Inferior parietal cortex (tissue), 1 donor: ENCODE results near the gene FBLN1.
"Not testable (repeated sequence)": the region's sequence is repeated elsewhere in the genome, so short reads cannot be mapped to it uniquely, and the experiment has no call there.

ENCODE experiments used
- DNase-seq: peaks from one replicate; pipeline ENCODE4 v3.0.0-alpha.2; 2016; ENCODE audit errors: extremely low spot score

Gene FBLN1

DNA sequence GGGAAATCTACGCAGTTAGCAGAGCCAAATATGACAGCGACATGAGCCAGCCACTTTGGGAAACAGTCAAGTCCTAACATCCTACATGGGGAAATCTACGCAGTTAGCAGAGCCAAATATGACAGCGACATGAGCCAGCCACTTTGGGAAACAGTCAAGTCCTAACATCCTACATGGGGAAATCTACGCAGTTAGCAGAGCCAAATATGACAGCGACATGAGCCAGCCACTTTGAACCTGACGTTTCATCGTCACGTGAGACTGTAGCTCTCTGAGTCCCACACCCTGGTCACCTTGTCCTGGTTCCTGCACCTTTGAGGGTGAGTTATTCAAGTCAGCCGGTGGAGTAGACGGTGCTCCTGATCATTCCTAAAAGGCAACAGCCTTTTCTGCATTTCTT, 105.4 kb downstream of the FBLN1 start:
- not testable (repeated sequence) for DNase-seq

DNA sequence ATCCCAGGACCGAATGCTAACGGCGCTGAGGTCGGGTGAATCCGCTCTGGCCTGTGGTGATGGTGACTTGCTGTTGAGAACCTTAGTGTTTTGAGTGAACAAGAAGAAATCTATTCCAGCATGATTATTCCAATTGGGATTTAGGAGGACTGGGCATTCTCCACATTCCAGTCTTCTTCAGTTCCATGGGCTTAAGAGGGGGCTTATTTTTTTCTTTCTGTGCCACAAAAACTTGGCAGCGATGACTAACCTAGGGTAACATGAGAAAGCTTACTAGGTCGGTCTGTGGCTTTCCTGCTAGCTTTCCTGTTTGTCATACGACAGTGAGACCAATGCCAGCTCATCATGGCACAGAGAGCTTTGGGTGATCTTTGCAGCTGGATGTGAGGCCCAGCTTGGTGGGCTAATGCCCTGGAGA, 106.1 kb downstream of the FBLN1 start:
- DNase-seq: no peak

DNA sequence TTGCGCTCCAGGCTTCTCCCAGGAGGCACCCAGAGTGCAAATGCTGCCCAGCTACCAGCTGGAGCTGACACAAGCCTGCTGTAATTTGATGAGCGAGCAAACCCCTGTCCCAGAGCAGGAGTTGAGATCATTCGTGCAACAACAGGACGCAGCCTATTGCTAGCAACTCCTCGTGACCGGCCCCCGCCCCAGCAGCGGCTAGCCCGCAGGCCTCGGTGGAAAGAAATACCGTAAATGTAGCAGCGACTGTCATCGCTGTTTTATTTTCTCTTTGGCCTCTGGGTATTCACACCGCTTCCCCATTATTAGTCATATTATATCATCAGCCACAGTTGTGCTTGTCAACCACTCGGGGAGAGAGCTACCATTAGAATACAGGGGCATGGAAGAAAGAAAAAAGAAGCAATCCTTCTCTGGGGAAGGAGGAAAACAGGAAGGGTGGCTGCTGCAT, 109.8 kb downstream of the FBLN1 start:
- DNase-seq: no peak

DNA sequence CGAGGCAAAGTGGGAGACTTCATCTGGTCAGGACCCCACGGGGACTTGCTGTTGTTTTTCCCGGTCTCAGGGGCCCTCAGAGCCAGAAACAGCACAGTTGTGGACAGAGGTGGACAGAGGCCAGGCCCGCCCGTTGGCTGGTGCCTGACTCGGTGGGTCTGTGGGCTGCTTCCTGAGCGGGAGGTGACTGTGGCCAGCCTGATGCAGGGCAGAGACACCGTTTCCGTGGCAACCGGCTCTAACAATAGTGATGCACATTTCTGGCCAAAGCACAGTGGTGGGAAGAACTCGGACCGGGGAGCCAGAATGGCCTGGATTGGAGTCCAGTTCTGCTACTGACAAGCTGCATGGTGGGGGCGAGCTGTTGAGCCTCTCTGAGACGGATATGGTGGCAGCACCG, 110.3 kb downstream of the FBLN1 start:
- DNase-seq: no peak

DNA sequence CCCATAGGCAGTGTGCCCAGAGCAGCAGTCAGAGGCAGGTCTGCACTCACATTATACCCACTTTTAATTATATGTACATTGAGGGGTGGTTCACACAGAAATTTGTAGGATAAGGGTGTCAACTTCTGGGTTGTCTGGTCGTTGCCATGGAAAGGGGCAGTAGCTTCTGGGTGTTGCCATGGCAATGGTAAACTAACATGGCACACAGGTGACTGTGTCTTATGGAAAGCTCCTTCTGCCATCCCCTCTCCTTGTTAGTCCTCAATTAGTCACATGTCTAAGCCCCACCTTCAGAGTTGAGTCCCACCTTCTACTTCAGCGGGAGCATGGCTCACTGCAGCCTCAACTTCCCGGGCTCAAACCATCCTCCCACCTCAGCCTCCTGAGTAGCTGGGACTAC, 112.7 kb downstream of the FBLN1 start:
- no peak for DNase-seq

DNA sequence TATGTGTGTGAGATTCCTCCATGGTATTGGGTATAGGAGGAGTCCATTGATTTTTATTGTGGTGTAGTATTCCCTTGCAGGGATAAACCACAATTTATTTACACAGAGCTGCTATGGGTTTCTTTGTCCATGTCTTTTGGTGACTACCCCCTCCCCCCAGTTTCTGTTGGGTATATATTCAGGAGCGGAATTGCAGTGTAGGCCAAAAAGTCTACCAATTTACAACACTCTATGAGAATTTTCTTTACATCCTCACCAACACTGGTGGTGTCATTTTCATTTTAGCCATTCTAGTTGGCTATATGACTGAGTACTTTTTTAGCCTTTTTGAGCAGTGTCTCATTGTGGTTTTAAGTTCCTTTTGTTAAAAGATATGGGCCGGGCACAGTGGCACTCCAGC, 113.7 kb downstream of the FBLN1 start:
- no peak for DNase-seq

DNA sequence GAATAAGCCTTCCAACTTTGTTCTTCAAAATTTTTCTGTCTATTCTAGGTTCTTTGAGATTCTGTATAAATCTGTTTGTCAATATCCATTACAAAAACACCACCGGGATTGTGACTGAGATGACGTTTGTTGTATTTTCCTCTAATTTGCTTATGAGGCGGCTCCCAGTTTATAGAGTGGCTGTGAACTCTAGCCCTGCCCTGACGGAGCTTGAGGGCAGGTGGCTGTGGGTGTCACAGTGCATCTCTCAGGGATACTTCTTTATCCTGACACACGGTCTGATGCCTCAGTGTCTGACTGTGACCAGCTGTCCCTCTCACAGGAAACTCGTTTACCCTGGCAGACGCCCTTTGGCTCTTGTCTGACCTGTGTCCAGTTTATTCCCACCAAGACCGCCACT, 115.3 kb downstream of the FBLN1 start:
- no peak for DNase-seq

DNA sequence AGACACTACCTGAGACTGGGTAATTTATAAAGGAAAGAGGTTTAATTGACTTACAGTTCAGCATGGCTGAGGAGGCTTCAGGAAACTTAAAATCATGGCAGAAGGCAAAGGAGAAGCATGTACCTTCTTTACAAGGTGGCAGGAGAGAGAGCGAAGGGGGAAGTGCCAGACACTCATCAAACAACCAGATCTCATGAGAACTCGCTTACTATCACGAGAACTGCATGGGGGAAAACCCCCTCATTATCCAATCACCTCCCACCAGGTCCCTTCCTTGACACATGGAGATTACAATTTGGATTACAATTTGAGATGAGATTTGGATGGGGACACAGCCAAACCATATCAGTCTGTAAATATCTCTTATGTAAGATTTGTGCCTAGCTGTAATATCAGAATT, 118.0 kb downstream of the FBLN1 start:
- no peak for DNase-seq

DNA sequence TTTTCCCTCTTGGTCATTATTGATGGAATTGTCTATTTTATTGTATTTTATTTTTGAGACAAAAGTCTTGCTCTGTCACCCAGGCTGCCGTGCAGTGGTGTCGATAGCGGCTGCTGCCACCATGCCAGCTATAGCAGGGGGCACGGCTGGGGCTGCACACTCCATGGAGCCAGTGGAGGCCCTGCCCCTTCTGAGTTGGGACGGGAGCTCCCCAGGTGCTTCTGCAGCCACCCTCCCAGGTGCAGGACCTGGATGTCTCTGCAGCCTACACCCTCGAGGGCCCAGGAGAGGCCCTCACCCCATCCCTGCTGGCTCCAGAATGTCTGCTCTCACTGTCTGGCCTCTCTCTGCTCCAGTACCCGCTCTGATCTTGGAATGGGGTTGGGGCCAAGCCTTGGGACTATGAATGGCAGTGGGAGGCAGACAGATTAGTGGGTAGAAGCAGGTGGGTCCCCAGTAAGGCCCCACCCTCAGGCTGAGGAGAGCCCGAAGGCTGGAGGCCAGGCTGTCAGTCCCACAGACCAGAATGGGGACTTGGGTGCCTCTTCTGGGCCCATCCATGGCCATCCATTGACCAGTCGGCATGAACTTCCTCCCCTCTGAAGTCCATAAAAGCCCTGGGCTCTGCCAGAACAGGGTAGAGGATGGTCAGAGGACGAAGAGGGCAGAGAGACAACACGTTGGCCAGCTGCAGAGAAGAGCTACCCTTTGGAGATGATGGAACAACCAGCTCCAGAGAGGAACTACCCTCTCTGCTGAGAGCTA, 119.3 kb downstream of the FBLN1 start:
- no peak for DNase-seq

DNA sequence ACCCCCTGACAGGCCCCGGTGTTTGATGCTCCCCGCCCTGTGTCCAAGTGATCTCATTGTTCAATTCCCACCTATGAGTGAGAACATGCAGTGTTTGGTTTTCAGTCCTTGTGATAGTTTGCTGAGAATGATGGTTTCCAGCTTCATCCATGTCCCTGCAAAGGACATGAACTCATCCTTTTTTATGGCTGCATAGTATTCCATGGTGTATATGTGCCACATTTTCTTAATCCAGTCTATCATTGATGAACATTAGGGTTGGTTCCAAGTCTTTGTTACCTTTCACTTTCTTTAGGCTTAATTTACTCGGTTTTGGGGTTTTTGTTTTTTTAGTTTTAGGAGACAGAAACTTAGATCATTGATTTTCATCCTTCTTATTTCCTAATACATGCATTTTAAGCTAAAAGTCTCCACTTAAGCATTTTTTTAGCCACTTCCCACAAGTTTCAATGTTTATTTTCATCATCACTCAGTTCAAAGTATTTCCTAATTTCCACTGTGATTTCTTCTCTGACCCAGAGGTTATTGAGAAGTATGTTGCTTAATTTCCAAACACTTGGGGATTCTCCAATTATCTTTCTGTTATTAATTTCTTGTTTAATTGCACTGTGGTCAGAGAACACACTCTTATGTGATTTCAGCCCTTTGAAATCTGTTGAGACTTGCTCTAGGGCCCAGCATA, 120.9 kb downstream of the FBLN1 start:
- DNase-seq: not testable (repeated sequence)

DNA sequence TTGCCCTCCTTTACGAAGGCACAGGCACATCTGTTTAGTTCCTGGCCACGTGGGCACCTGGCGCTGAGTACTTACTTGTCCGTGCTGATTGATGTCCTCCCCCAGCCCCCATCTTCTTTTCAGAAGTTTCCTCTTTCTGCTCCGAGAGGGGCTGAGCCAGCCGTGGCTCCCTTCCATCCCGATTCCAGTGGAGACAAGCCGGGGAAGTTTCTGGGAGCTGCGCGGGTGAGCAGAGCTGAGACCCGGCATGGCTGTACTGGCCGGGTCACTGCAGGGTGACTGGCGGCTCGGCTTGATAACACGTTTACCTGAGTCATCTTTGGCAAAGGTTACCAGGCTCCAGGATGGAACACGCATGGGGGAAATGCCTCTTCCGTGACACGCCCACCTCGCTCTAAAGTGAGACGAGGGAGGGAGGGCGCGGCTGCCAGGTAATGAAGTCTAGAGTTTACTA, 123.5 kb downstream of the FBLN1 start:
- DNase-seq: no peak

DNA sequence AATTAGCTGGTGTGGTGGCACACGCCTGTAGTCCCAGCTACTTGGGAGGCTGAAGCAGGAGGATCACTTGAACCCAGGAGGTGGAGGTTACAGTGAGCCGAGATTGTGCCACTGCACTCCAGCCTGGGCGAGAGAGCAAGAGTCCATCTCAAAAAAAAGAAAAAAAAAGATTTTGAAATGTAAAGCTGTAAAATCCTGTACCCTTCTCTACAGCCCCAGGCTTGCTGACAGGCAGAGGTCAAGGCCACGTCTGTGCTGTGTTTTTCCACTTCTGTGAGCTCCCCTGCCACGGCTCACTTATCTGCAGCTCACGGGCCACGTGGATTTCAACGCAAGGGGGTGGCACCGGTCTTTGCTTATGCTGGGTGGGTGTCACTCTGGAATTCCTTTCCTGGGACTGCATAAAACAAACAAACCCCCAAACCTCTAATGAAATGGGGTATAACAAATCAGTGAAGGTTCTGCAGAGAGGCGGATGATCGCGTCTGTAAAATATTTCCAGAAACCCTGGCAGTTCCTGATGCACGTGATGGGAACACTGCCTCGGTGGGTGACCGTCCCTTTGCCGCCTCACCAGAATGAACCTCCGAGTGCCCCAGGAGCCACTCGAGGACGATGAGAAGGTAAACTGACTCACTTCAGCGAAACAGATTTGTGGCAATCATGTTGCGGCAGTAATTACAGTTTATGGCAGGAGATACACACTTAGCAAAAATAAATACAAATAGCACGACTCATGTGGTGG, 125.0 kb downstream of the FBLN1 start:
- no peak for DNase-seq

DNA sequence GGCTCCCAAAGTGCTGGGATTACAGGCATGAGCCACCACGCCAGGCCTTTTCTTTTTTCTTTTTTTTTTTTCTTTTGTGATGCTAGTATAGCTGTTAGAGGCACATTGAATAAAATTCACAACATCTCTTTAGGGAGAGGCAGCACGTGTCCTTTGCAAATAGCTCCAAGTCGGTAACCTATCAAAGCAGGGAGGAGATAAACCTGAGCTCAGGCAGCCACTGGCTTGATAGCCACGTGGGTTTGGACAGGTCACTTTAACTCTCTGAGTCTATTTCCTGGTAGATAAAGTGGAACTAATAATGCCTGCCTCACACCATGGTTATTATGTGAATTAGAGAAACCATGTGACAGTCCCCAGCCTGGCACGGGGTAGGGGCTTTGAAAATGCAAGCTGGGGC, 125.8 kb downstream of the FBLN1 start:
- DNase-seq: no peak

DNA sequence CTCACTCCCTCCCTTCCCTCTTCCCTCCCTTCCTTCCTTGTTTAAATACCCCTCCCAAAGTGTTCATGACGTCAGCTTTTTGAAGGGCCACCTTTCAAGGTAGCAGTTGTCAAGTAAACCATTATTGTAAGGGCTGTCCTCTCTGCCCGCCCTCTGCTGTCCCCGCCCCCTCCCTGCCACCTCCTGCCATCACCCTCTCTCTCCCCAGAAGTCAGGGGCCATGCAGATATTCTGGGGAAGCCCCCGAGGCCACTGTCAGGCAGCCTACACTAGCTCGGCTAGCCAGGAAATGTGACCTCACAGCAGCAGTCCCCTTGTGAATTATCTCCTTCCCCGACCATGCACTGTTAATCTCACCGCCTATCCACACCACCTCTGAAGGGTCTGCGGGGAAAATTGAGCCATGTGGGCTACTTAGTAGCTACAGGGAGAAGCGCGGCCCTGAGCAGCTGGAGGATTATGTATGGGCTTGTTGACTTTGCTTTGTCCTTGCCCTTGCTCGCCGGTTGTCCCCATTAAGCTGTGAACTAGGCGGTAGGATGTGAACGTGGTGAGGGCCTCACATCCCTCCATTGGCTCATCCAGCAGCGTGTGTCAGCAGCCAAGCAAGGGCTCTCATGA, 126.9 kb downstream of the FBLN1 start:
- no peak for DNase-seq

DNA sequence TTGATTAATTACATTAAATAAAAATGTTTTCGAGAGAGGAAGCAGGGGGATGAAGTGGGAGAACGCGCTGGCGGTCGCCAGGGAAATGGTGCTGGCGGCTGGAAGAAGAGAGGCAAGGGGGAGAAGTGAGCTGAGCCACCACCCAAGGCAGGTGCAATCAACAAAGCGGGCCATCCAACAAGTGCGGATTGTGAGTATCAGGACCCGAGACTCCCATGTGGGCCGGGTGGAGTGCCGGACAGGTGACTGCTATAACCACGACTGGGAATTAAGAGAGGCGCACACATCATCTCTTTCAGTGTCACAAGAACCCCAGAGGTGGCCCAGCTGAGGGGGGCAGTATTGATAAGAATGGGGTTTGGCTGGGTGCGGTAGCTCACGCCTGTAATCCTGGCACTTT, 127.8 kb downstream of the FBLN1 start:
- no peak for DNase-seq

DNA sequence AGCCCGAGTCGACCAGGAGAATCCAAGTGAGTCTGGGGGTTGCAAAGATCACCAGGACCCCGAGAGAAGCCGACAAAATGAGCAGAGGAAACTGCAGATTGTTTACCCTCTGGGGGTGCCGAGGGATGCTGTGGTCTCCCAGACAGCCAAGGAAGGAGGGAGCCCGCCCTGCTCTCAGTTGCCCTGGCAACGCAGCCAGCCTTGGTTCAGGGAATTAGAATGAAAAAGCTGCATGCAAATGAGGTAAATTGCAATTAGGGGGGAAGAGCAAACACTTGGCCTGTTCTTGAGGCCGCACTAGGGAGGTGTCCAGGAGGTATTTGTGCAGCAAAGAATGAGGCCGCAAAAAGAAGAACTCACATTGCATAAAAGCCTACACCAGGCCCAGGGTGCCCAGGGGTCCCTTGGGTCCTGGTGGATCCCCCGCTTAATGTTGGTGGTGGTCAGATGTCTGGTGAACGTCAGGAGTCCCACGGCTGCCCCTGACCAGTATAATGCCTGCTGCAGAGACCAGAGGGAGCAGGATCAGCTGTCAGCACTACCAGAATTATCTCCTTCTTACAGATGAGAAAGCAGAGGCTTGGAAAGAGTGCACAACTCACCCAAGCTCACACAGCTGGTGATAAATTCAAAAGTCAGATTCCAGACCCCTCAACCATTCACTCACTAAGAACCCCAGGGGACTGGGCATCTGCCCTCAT, 128.6 kb downstream of the FBLN1 start:
- peak; percentile 13 for DNase-seq

DNA sequence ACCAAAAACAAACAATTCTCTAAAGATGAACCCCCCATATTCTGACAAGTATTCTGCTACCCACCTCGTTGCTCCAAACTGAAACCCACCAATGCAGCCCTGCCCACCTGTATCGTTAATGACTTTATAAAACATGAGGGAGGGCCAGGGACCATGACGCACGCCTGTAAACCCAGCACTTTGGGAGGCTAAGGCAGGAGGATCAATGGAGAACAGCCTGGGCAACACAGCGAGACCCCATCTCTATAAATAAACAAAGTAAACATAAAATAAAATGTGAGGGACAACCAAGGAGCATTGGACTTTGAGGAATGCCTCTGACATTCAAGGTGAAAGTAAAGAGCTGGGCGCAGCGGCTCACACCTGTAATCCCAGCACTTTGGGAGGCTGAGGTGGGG, 129.2 kb downstream of the FBLN1 start:
- no peak for DNase-seq

DNA sequence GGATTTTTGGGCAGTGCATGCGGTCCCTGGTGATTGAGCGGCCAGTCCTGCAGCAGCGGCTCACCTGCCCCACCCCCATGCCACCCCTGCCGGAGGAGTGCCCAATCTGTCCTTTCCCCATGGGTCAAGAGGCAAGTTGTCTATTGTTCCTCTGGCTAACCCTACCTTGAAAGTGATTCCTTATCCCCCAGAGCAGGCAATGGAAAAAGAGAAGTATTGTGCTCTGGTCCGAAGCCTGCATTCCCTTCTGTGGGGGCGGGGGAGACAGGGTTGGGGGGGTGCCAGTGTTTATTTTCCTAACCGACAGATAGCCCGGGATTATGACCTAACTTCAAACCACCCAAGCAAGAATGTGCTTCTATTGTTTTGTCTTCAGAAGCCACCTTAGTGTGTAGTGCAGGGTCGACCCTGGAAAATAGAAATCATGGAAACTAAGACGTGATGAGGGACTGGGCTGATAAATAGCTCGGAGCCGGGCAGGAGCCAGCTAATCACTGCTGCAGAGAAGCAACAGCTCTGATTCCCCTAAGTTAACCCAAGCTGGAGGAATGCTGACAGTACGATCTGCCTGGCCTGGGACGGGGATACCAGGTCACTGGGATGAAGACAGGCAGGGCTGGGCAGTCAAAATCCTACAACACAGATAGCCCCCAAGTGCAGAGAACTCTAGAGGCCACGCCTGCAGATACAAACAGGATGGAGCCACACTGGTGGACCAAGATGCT, 130.3 kb downstream of the FBLN1 start:
- DNase-seq: no peak

DNA sequence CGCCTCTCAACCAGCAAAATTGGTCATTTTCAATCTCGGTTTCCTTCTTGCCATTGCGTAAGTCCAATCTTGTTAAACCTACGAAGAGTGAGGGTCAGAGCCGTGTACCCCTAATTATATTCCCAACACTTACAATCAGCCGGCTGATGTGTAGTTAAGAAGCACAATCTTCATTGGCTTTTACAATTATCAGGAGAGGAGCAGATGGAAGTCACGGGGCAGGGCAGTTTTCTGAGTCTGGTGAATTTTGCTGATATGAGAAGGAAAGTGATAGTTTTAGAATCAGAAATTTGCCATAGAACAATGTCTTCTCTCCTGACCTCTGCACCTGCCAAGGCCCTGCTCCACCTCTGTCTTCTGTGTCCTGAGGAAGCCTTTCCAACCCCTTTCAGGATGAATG, 134.0 kb downstream of the FBLN1 start:
- no peak for DNase-seq

DNA sequence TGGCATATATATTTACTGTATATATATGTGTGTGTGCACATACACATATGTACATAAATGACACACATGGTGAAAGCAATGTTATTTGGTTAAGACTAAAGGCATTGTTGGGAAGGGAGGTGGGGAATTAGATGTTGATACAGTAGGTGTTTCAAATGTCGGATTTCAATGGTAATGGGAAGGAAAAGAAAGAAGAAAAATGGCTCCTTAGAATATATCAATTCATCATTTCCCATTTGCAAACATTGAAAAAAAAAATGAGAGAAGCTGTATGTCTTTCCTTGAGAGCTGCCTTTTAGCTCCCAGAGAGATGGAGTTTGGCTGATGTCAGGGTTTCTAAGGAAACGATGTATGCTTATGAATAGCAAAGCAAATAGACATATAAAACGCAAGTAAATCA, 135.5 kb downstream of the FBLN1 start:
- DNase-seq: no peak
